Left lobe of liver (tissue), 2 donors: Measurements from ENCODE around the gene ZSCAN20. TPM values are rescaled to one million over a fixed set of nuclear protein-coding genes. Genes with fewer than 3 reads are reported as not detected.

Experiments
- ATAC-seq: fragments of 200-7000 bp; cut with Tn5 transposase; one replicate; pipeline ENCODE4 v1.9.1; 2020; ENCODE audit warnings: mild to moderate bottlenecking, moderate library complexity
- DNase-seq: peaks from one replicate; pipeline ENCODE4 v3.0.0-alpha.2; 2020; ENCODE audit warnings: low spot score
- total RNA-seq: library from RNA; stranded (reverse); gene quantifications from one replicate; pipeline ENCODE4 v1.2.1, GENCODE V29; 2021
- donor health status: DM: no; HTN: no; CAD: no; lungs with moderate emphysema.
- donor health status: DM: no; HTN: yes; CAD: no.

ZSCAN20 gene
- total RNA-seq, 1 donor from 2014 or later, result 1.3 TPM

- no peak for DNase-seq
- no peak for ATAC-seq
Observed at GRCh38 chr1:33443080-33443704, 29.3 kb upstream of the ZSCAN20 start.

GRCh38 chr1:33443705-33444180, 28.7 kb upstream of the ZSCAN20 start:
- ATAC-seq (peak; percentile 57), DNase-seq (no peak)

GRCh38 chr1:33445108-33445507, 27.3 kb upstream of the ZSCAN20 start:
- ATAC-seq (no peak), DNase-seq (no peak)

- ATAC-seq, result no peak
- DNase-seq, result no peak
Observed at GRCh38 chr1:33446590-33446989, 25.9 kb upstream of the ZSCAN20 start.

- DNase-seq, result no peak
Observed at GRCh38 chr1:33454646-33455282, 17.7 kb upstream of the ZSCAN20 start.

GRCh38 chr1:33455539-33456501, 16.6 kb upstream of the ZSCAN20 start:
- DNase-seq (no peak), ATAC-seq (peak; percentile 93)

More at GRCh38 chr1:33454646-33455282, 17.7 kb upstream of the ZSCAN20 start:
- ATAC-seq, result no peak

GRCh38 chr1:33456502-33456886, 16.0 kb upstream of the ZSCAN20 start:
- no peak for ATAC-seq
- no peak for DNase-seq

- DNase-seq (no peak), ATAC-seq (no peak)
Observed at GRCh38 chr1:33459691-33460090, 12.8 kb upstream of the ZSCAN20 start.

GRCh38 chr1:33460144-33460543, 12.3 kb upstream of the ZSCAN20 start:
- ATAC-seq (no peak), DNase-seq (no peak)

- DNase-seq, result no peak
- ATAC-seq, result peak; percentile 48
Observed at GRCh38 chr1:33460947-33461629, 11.4 kb upstream of the ZSCAN20 start.

- DNase-seq (no peak), ATAC-seq (no peak)
Observed at GRCh38 chr1:33462405-33463164, 9.9 kb upstream of the ZSCAN20 start.

GRCh38 chr1:33464552-33464951, 7.9 kb upstream of the ZSCAN20 start:
- no peak for ATAC-seq
- DNase-seq, result no peak

GRCh38 chr1:33465316-33465715, 7.1 kb upstream of the ZSCAN20 start:
- DNase-seq (no peak), ATAC-seq (no peak)

GRCh38 chr1:33466159-33466558, 6.3 kb upstream of the ZSCAN20 start:
- DNase-seq (no peak), ATAC-seq (peak; percentile 34)

GRCh38 chr1:33468011-33468410, 4.4 kb upstream of the ZSCAN20 start:
- no peak for ATAC-seq
- no peak for DNase-seq

- no peak for ATAC-seq
- no peak for DNase-seq
Observed at GRCh38 chr1:33468531-33468930, 3.9 kb upstream of the ZSCAN20 start.

GRCh38 chr1:33468967-33469366, 3.5 kb upstream of the ZSCAN20 start:
- ATAC-seq, result no peak

GRCh38 chr1:33469691-33470090, 2.8 kb upstream of the ZSCAN20 start:
- no peak for ATAC-seq
- no peak for DNase-seq

More at GRCh38 chr1:33468967-33469366, 3.5 kb upstream of the ZSCAN20 start:
- DNase-seq, result no peak

GRCh38 chr1:33470495-33471012, 1.9 kb upstream of the ZSCAN20 start:
- ATAC-seq (peak; percentile 76), DNase-seq (peak; percentile 67)

GRCh38 chr1:33471416-33471815, 1.0 kb upstream of the ZSCAN20 start:
- DNase-seq, result no peak
- ATAC-seq, result no peak
